Measurements from ENCODE around the gene HJV.

Gene HJV

GRCh38 chr1:145991735-145992412 is 29.7 kb downstream of the HJV start:
- no peak overlapping the region for H2BK120ac ChIP-seq (ENCODE audit: low read depth, low read length)
- H3K4me2 ChIP-seq (ENCODE audit: low read length, poor library complexity, severe bottlenecking) = no peak overlapping the region
- H2AFZ ChIP-seq (ENCODE audit: low read depth, low read length) = no peak overlapping the region
- H3K4me1 ChIP-seq (ENCODE audit: control insufficient read depth, insufficient read depth, low read depth, low read length) = peaks cover 8% of the 10 kb centered on the region
- no peak overlapping the region for H3K23ac ChIP-seq (ENCODE audit: low read length in 2 of 2)
- H3K27me3 ChIP-seq (ENCODE audit: control insufficient read depth in 1 of 2, insufficient read depth in 1 of 2, low read length in 2 of 2) = no peaks in the 10 kb centered on the region
- H3K4ac ChIP-seq (ENCODE audit: low read depth in 1 of 2, low read length in 2 of 2) = no peak overlapping the region
- no peak overlapping the region for H2AK5ac ChIP-seq (ENCODE audit: low read length, severe bottlenecking)
- no peak for DNase-seq
- H3K79me1 ChIP-seq (replicated peaks; ENCODE audit: low read length, poor library complexity, severe bottlenecking) = no peaks in the 10 kb centered on the region
- H3K36me3 ChIP-seq (ENCODE audit: control insufficient read depth in 1 of 2, insufficient read depth in 2 of 2, low read depth in 1 of 2, low read length in 2 of 2) = peaks cover 12 to 38% of the 10 kb centered on the region in 2 experiments
- no peak overlapping the region for H4K8ac ChIP-seq (ENCODE audit: low read length)
- H2BK5ac ChIP-seq (ENCODE audit: low read depth, low read length, poor library complexity, severe bottlenecking) = no peak overlapping the region
- H3K27ac ChIP-seq (ENCODE audit: low read length, poor library complexity, severe bottlenecking) = no peak overlapping the region
- H3K4me3 ChIP-seq (ENCODE audit: insufficient read depth in 1 of 2, low read depth in 1 of 2, low read length in 2 of 2) = peak overlapping the region in 1 of 2 experiments; percentile 98
- no peak overlapping the region for H3K14ac ChIP-seq (ENCODE audit: low read length in 2 of 2)
- H4K91ac ChIP-seq (ENCODE audit: low read length) = no peak overlapping the region
- no peak overlapping the region for H2BK15ac ChIP-seq (ENCODE audit: low read depth, poor library complexity, severe bottlenecking)
- H3K18ac ChIP-seq (ENCODE audit: low read depth in 1 of 2, low read length in 2 of 2) = no peak overlapping the region
- H2BK12ac ChIP-seq (ENCODE audit: low read length in 2 of 2) = no peak overlapping the region
- peak overlapping the region; percentile 93 for H3K9ac ChIP-seq (ENCODE audit: low read length)
- 90% methylated on average over 6 of the region's 10 CpGs for WGBS
- H3K9me3 ChIP-seq (ENCODE audit: control insufficient read depth, low read length) = no peaks in the 10 kb centered on the region

- Histone ChIP-seq H3K4ac (ENCODE audit: low read depth in 1 of 2, low read length in 2 of 2) (no peak overlapping the region), H3K79me1 (replicated peaks; ENCODE audit: low read length, poor library complexity, severe bottlenecking) (no peaks in the 10 kb centered on the region), H2BK15ac (ENCODE audit: low read depth, poor library complexity, severe bottlenecking) (no peak overlapping the region), H3K4me2 (ENCODE audit: low read length, poor library complexity, severe bottlenecking) (no peak overlapping the region), H3K9ac (ENCODE audit: low read length) (no peak overlapping the region), H3K4me1 (ENCODE audit: control insufficient read depth, insufficient read depth, low read depth, low read length) (peaks cover 8% of the 10 kb centered on the region), H3K9me3 (ENCODE audit: control insufficient read depth, low read length) (no peaks in the 10 kb centered on the region), H2AFZ (ENCODE audit: low read depth, low read length) (no peak overlapping the region), H3K23ac (ENCODE audit: low read length in 2 of 2) (no peak overlapping the region), H3K18ac (ENCODE audit: low read depth in 1 of 2, low read length in 2 of 2) (no peak overlapping the region), H3K27ac (ENCODE audit: low read length, poor library complexity, severe bottlenecking) (no peak overlapping the region), H2BK5ac (ENCODE audit: low read depth, low read length, poor library complexity, severe bottlenecking) (no peak overlapping the region), H4K8ac (ENCODE audit: low read length) (no peak overlapping the region), H2BK12ac (ENCODE audit: low read length in 2 of 2) (no peak overlapping the region), H3K36me3 (ENCODE audit: control insufficient read depth in 1 of 2, insufficient read depth in 2 of 2, low read depth in 1 of 2, low read length in 2 of 2) (peaks cover 12 to 38% of the 10 kb centered on the region in 2 experiments), H3K14ac (ENCODE audit: low read length in 2 of 2) (no peak overlapping the region), H2BK120ac (ENCODE audit: low read depth, low read length) (no peak overlapping the region), H3K4me3 (ENCODE audit: insufficient read depth in 1 of 2, low read depth in 1 of 2, low read length in 2 of 2) (no peak overlapping the region), H3K27me3 (ENCODE audit: control insufficient read depth in 1 of 2, insufficient read depth in 1 of 2, low read length in 2 of 2) (no peaks in the 10 kb centered on the region), H4K91ac (ENCODE audit: low read length) (no peak overlapping the region), H2AK5ac (ENCODE audit: low read length, severe bottlenecking) (no peak overlapping the region)
- 98% methylated on average over 6 of the region's 7 CpGs for WGBS
- no peak for DNase-seq
These were observed 31.2 kb downstream of the HJV start for GRCh38 chr1:145990249-145990855.

- H2AK5ac ChIP-seq (ENCODE audit: low read length, severe bottlenecking) = peak overlapping the region; percentile 21
- 90% methylated on average over 5 of the region's 5 CpGs for WGBS
- peaks cover 7 to 24% of the 10 kb centered on the region in 2 experiments for H3K36me3 ChIP-seq (ENCODE audit: control insufficient read depth in 1 of 2, insufficient read depth in 2 of 2, low read depth in 1 of 2, low read length in 2 of 2)
These were observed 32.8 kb downstream of the HJV start for GRCh38 chr1:145988773-145989172.

GRCh38 chr1:145987926-145988325 is 33.6 kb downstream of the HJV start:
- no peak overlapping the region for H3K4me2 ChIP-seq (ENCODE audit: low read length, poor library complexity, severe bottlenecking)
- no peak overlapping the region for H2AK5ac ChIP-seq (ENCODE audit: low read length, severe bottlenecking)
- peaks cover 3% of the 10 kb centered on the region for H3K4me1 ChIP-seq (ENCODE audit: control insufficient read depth, insufficient read depth, low read depth, low read length)
- H2AFZ ChIP-seq (ENCODE audit: low read depth, low read length) = no peak overlapping the region
- DNase-seq = no peak
- no peak overlapping the region for H2BK5ac ChIP-seq (ENCODE audit: low read depth, low read length, poor library complexity, severe bottlenecking)
- peaks cover 4 to 16% of the 10 kb centered on the region in 2 experiments for H3K36me3 ChIP-seq (ENCODE audit: control insufficient read depth in 1 of 2, insufficient read depth in 2 of 2, low read depth in 1 of 2, low read length in 2 of 2)
- H3K27ac ChIP-seq (ENCODE audit: low read length, poor library complexity, severe bottlenecking) = no peak overlapping the region
- H2BK15ac ChIP-seq (ENCODE audit: low read depth, poor library complexity, severe bottlenecking) = no peak overlapping the region
- H4K8ac ChIP-seq (ENCODE audit: low read length) = no peak overlapping the region
- no peak overlapping the region for H3K18ac ChIP-seq (ENCODE audit: low read depth in 1 of 2, low read length in 2 of 2)
- H4K91ac ChIP-seq (ENCODE audit: low read length) = no peak overlapping the region
- no peak overlapping the region for H3K23ac ChIP-seq (ENCODE audit: low read length in 2 of 2)
- no peak overlapping the region for H3K14ac ChIP-seq (ENCODE audit: low read length in 2 of 2)
- H3K79me1 ChIP-seq (replicated peaks; ENCODE audit: low read length, poor library complexity, severe bottlenecking) = no peaks in the 10 kb centered on the region
- 100% methylated on average over 1 of the region's 1 CpG for WGBS
- no peak overlapping the region for H3K9ac ChIP-seq (ENCODE audit: low read length)
- no peak overlapping the region for H2BK12ac ChIP-seq (ENCODE audit: low read length in 2 of 2)
- no peak overlapping the region for H3K4me3 ChIP-seq (ENCODE audit: insufficient read depth in 1 of 2, low read depth in 1 of 2, low read length in 2 of 2)
- no peak overlapping the region for H2BK120ac ChIP-seq (ENCODE audit: low read depth, low read length)
- H3K9me3 ChIP-seq (ENCODE audit: control insufficient read depth, low read length) = no peaks in the 10 kb centered on the region
- H3K27me3 ChIP-seq (ENCODE audit: control insufficient read depth in 1 of 2, insufficient read depth in 1 of 2, low read length in 2 of 2) = no peaks in the 10 kb centered on the region
- no peak overlapping the region for H3K4ac ChIP-seq (ENCODE audit: low read depth in 1 of 2, low read length in 2 of 2)

More at GRCh38 chr1:145988773-145989172, 32.8 kb downstream of the HJV start:
- Histone ChIP-seq H3K4me3 (ENCODE audit: insufficient read depth in 1 of 2, low read depth in 1 of 2, low read length in 2 of 2) (no peak overlapping the region), H2BK15ac (ENCODE audit: low read depth, poor library complexity, severe bottlenecking) (no peak overlapping the region), H4K8ac (ENCODE audit: low read length) (no peak overlapping the region), H3K27me3 (ENCODE audit: control insufficient read depth in 1 of 2, insufficient read depth in 1 of 2, low read length in 2 of 2) (no peaks in the 10 kb centered on the region), H2BK5ac (ENCODE audit: low read depth, low read length, poor library complexity, severe bottlenecking) (no peak overlapping the region), H3K4ac (ENCODE audit: low read depth in 1 of 2, low read length in 2 of 2) (no peak overlapping the region), H3K14ac (ENCODE audit: low read length in 2 of 2) (no peak overlapping the region), H2AFZ (ENCODE audit: low read depth, low read length) (no peak overlapping the region), H2BK12ac (ENCODE audit: low read length in 2 of 2) (no peak overlapping the region), H3K18ac (ENCODE audit: low read depth in 1 of 2, low read length in 2 of 2) (no peak overlapping the region), H3K4me1 (ENCODE audit: control insufficient read depth, insufficient read depth, low read depth, low read length) (peaks cover 5% of the 10 kb centered on the region), H3K9ac (ENCODE audit: low read length) (no peak overlapping the region), H3K4me2 (ENCODE audit: low read length, poor library complexity, severe bottlenecking) (no peak overlapping the region), H4K91ac (ENCODE audit: low read length) (no peak overlapping the region), H2BK120ac (ENCODE audit: low read depth, low read length) (no peak overlapping the region), H3K9me3 (ENCODE audit: control insufficient read depth, low read length) (no peaks in the 10 kb centered on the region), H3K27ac (ENCODE audit: low read length, poor library complexity, severe bottlenecking) (no peak overlapping the region), H3K23ac (ENCODE audit: low read length in 2 of 2) (no peak overlapping the region), H3K79me1 (replicated peaks; ENCODE audit: low read length, poor library complexity, severe bottlenecking) (no peaks in the 10 kb centered on the region)
- no peak for DNase-seq
